ENCODE measurements around the gene MRPS7. TPM values are rescaled to one million over a fixed set of nuclear protein-coding genes. Genes with fewer than 3 reads are reported as not detected.

MRPS7 gene
- total and polyA plus RNA-seq, 2 donors (not counting 3 experiments of a cell fraction or from before 2014, with no cell fraction given), result 79.8 to 82.8 TPM

DNA sequence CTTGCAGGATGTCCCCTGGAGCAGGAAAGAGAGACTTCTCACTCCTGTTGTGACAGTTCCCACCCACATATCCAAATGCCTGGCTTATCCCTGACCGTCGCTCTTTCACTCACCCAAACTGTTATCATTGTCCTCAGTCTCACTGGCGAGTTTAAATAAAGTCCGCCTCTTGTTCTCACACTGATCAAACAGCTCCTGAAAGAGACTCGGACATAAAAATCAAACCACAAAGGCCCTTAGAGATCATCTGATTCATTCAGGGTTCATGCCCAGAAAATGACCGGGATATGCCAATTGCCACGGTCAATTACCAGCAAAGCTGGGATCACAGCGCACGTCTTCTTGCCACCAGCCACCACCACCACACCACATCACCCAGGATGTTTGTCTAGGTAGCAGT is 20.2 kb upstream of the MRPS7 start:
- no peak overlapping the region for H3K27ac ChIP-seq (ENCODE audit: insufficient read depth, low read depth, low read length)
- dilution Hi-C loops (cut with MboI; ENCODE audit: extremely low pct_ligation_motif_present, low sequenced_read_pairs), result no loop called here
- H3K36me3 ChIP-seq (ENCODE audit: control insufficient read depth in 2 of 2, extremely low read depth in 1 of 2, insufficient read depth in 2 of 2, low read length in 2 of 2), result peaks cover 5 to 68% of the 10 kb centered on the region in 2 experiments
- H4K20me1 ChIP-seq (replicated peaks; ENCODE audit: control insufficient read depth, extremely low read depth, insufficient read depth, low read length), result no peaks in the 10 kb centered on the region
- no peak overlapping the region for H3K9ac ChIP-seq (replicated peaks; ENCODE audit: extremely low read depth, insufficient read depth, low read length)
- BruUV-seq (replicated peaks), result no TSS peak
- TF ChIP-seq MYC (IDR thresholded peaks at IDR 0.05; ENCODE audit: low read depth, low read length) (no peak), EZH2 (IDR thresholded peaks at IDR 0.05; ENCODE audit: borderline replicate concordance, low read depth, low read length, severe bottlenecking) (no peak), JUN (IDR thresholded peaks at IDR 0.05; ENCODE audit: borderline replicate concordance, insufficient read depth, insufficient read length, low read depth) (no peak), GATA2 (IDR thresholded peaks at IDR 0.05; ENCODE audit: insufficient read depth, insufficient read length, low read depth, low read length) (no peak), POLR2AphosphoS5 (IDR thresholded peaks at IDR 0.05; ENCODE audit: insufficient read depth, low read depth, low read length) (no peak), POLR2A (IDR thresholded peaks at IDR 0.05; ENCODE audit: low read depth, low read length) (no peak), FOS (IDR thresholded peaks at IDR 0.05; ENCODE audit: borderline replicate concordance, insufficient read depth, low read length) (no peak)
- TF ChIP-seq, protein P1, sequence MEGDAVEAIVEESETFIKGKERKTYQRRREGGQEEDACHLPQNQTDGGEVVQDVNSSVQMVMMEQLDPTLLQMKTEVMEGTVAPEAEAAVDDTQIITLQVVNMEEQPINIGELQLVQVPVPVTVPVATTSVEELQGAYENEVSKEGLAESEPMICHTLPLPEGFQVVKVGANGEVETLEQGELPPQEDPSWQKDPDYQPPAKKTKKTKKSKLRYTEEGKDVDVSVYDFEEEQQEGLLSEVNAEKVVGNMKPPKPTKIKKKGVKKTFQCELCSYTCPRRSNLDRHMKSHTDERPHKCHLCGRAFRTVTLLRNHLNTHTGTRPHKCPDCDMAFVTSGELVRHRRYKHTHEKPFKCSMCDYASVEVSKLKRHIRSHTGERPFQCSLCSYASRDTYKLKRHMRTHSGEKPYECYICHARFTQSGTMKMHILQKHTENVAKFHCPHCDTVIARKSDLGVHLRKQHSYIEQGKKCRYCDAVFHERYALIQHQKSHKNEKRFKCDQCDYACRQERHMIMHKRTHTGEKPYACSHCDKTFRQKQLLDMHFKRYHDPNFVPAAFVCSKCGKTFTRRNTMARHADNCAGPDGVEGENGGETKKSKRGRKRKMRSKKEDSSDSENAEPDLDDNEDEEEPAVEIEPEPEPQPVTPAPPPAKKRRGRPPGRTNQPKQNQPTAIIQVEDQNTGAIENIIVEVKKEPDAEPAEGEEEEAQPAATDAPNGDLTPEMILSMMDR (IDR thresholded peaks at IDR 0.05; ENCODE audit: extremely low read depth in 1 of 2, insufficient read depth in 1 of 2, low read depth in 1 of 2, low read length in 2 of 2), result no peak
- TF ChIP-seq, protein P2, sequence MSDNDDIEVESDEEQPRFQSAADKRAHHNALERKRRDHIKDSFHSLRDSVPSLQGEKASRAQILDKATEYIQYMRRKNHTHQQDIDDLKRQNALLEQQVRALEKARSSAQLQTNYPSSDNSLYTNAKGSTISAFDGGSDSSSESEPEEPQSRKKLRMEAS (IDR thresholded peaks at IDR 0.05; ENCODE audit: insufficient read depth, insufficient read length), result no peak
- CTCF ChIA-PET, result interaction anchor here (0.9 to 7.6 kb wide), 6 partner anchors 8 to 171 kb away, joined by 3 to 91 read pairs (median 4); partner anchors contain the start of gene MIF4GD
- DNase-seq (ENCODE audit: low read depth, low spot score), result no peak
- H3K79me2 ChIP-seq (ENCODE audit: control insufficient read depth, insufficient read depth, low read length), result no peaks in the 10 kb centered on the region
- no peaks in the 10 kb centered on the region for H3K9me1 ChIP-seq (replicated peaks; ENCODE audit: control insufficient read depth, extremely low read depth, insufficient read depth, low read length)
- H3K4me3 ChIP-seq (replicated peaks in 1 of 3; ENCODE audit: insufficient read depth in 1 of 3, low read depth in 1 of 3, low read length in 3 of 3), result no peak overlapping the region
- H3K4me2 ChIP-seq (ENCODE audit: insufficient read depth, low read length), result no peak overlapping the region
- no peak overlapping the region for H2AFZ ChIP-seq (ENCODE audit: low read depth, low read length)
- POLR2A ChIA-PET, result interaction anchor here (0.5 kb wide), 1 partner anchor 169 kb away, joined by 3 read pairs; no protein-coding TSS in a partner anchor
- H3K27me3 ChIP-seq (ENCODE audit: control insufficient read depth in 2 of 2, insufficient read depth in 2 of 2, low read length in 2 of 2), result no peaks in the 10 kb centered on the region
- H3K4me1 ChIP-seq (ENCODE audit: control insufficient read depth, extremely low read depth, insufficient read depth, low read length), result no peaks in the 10 kb centered on the region
- no peaks in the 10 kb centered on the region for H3K9me3 ChIP-seq (replicated peaks; ENCODE audit: control insufficient read depth, insufficient read depth, low read length)
- intact Hi-C loops (cut with micrococcal nuclease), result loop anchor here (2.0 kb wide), 1 partner anchor 163 kb away; the partner anchor contains the start of gene GRB2
- no peak for FAIRE-seq

All from endothelial cell of umbilical vein (primary cell).